ENCODE results near the gene PRKG1. TPM values are rescaled to one million over a fixed set of nuclear protein-coding genes. Genes with fewer than 3 reads are reported as not detected.

Gene PRKG1
- total and polyA plus RNA-seq, 2 donors from 2014 or later = 3.6 to 14.8 TPM

- no peak overlapping the region for H3K4me3 ChIP-seq (ENCODE audit: low read length in 3 of 3)
- intact Hi-C loops (cut with DNase I) = no loop called here
These were observed 760.3 kb downstream of the PRKG1 start for GRCh38 chr10:51834548-51834947.

GRCh38 chr10:51838471-51838870, 764.2 kb downstream of the PRKG1 start:
- H3K27me3 ChIP-seq (ENCODE audit: control insufficient read depth, insufficient read depth, low read length) = no peaks in the 10 kb centered on the region
- H3K4me3 ChIP-seq (ENCODE audit: low read length in 3 of 3) = no peak overlapping the region
- H3K9ac ChIP-seq (ENCODE audit: low read length in 3 of 3) = no peak overlapping the region
- no peaks in the 10 kb centered on the region for H3K4me1 ChIP-seq (ENCODE audit: control insufficient read depth in 2 of 3, insufficient read depth in 2 of 3, low read depth in 1 of 3, low read length in 3 of 3)
- TF ChIP-seq CTCF (IDR thresholded peaks at IDR 0.05; ENCODE audit: borderline replicate concordance, extremely low read depth, insufficient read depth) = no peak
- intact Hi-C loops (cut with DNase I) = no loop called here
- H3K9me3 ChIP-seq (ENCODE audit: control insufficient read depth in 2 of 3, insufficient read depth in 1 of 3, low read length in 3 of 3) = peaks cover 0 to 7% (median 0%) of the 10 kb centered on the region in 3 donors
- FAIRE-seq = no peak
- no peak for DNase-seq
- H3K36me3 ChIP-seq (ENCODE audit: control insufficient read depth in 2 of 3, insufficient read depth in 3 of 3, low read length in 3 of 3) = no peaks in the 10 kb centered on the region
- no peak overlapping the region for H3K27ac ChIP-seq (ENCODE audit: low read depth in 2 of 2, low read length in 2 of 2)

More at GRCh38 chr10:51834548-51834947, 760.3 kb downstream of the PRKG1 start:
- H3K9me3 ChIP-seq (ENCODE audit: control insufficient read depth in 2 of 3, insufficient read depth in 1 of 3, low read length in 3 of 3) = peaks cover 0 to 7% (median 0%) of the 10 kb centered on the region in 3 donors
- no peak for TF ChIP-seq CTCF (IDR thresholded peaks at IDR 0.05; ENCODE audit: borderline replicate concordance, extremely low read depth, insufficient read depth)
- no peak overlapping the region for H3K9ac ChIP-seq (ENCODE audit: low read length in 3 of 3)
- FAIRE-seq = no peak
- DNase-seq = no peak
- H3K27ac ChIP-seq (ENCODE audit: low read depth in 2 of 2, low read length in 2 of 2) = no peak overlapping the region
- no peaks in the 10 kb centered on the region for H3K4me1 ChIP-seq (ENCODE audit: control insufficient read depth in 2 of 3, insufficient read depth in 2 of 3, low read depth in 1 of 3, low read length in 3 of 3)
- H3K27me3 ChIP-seq (ENCODE audit: control insufficient read depth, insufficient read depth, low read length) = no peaks in the 10 kb centered on the region
- no peaks in the 10 kb centered on the region for H3K36me3 ChIP-seq (ENCODE audit: control insufficient read depth in 2 of 3, insufficient read depth in 3 of 3, low read length in 3 of 3)

- Histone ChIP-seq H3K4me1 (ENCODE audit: control insufficient read depth in 2 of 3, insufficient read depth in 2 of 3, low read depth in 1 of 3, low read length in 3 of 3) (no peaks in the 10 kb centered on the region), H3K27ac (ENCODE audit: low read depth in 2 of 2, low read length in 2 of 2) (no peak overlapping the region), H3K36me3 (ENCODE audit: control insufficient read depth in 2 of 3, insufficient read depth in 3 of 3, low read length in 3 of 3) (no peaks in the 10 kb centered on the region), H3K4me3 (ENCODE audit: low read length in 3 of 3) (no peak overlapping the region), H3K27me3 (ENCODE audit: control insufficient read depth, insufficient read depth, low read length) (no peaks in the 10 kb centered on the region), H3K9ac (ENCODE audit: low read length in 3 of 3) (no peak overlapping the region), H3K9me3 (ENCODE audit: control insufficient read depth in 2 of 3, insufficient read depth in 1 of 3, low read length in 3 of 3) (no peaks in the 10 kb centered on the region)
- intact Hi-C loops (cut with DNase I) = no loop called here
- FAIRE-seq (no peak), DNase-seq (no peak)
- TF ChIP-seq CTCF (IDR thresholded peaks at IDR 0.05; ENCODE audit: borderline replicate concordance, extremely low read depth, insufficient read depth) = no peak
These were observed 769.7 kb downstream of the PRKG1 start for GRCh38 chr10:51843966-51844365.

- Histone ChIP-seq H3K36me3 (ENCODE audit: control insufficient read depth in 2 of 3, insufficient read depth in 3 of 3, low read length in 3 of 3) (no peaks in the 10 kb centered on the region), H3K27ac (ENCODE audit: low read depth in 2 of 2, low read length in 2 of 2) (no peak overlapping the region), H3K4me1 (ENCODE audit: control insufficient read depth in 2 of 3, insufficient read depth in 2 of 3, low read depth in 1 of 3, low read length in 3 of 3) (no peaks in the 10 kb centered on the region), H3K9ac (ENCODE audit: low read length in 3 of 3) (no peak overlapping the region), H3K27me3 (ENCODE audit: control insufficient read depth, insufficient read depth, low read length) (no peaks in the 10 kb centered on the region), H3K4me3 (ENCODE audit: low read length in 3 of 3) (no peak overlapping the region), H3K9me3 (ENCODE audit: control insufficient read depth in 2 of 3, insufficient read depth in 1 of 3, low read length in 3 of 3) (no peaks in the 10 kb centered on the region)
- no peak for DNase-seq
- no peak for TF ChIP-seq CTCF (IDR thresholded peaks at IDR 0.05; ENCODE audit: borderline replicate concordance, extremely low read depth, insufficient read depth)
- intact Hi-C loops (cut with DNase I) = no loop called here
- no peak for FAIRE-seq
These were observed 772.7 kb downstream of the PRKG1 start for GRCh38 chr10:51846856-51847506.
